Measurements from ENCODE around the gene CLIP4.

Gene CLIP4

GRCh38 chr2:29223257-29223656 is 108.0 kb downstream of the CLIP4 start:
- no peak for DNase-seq

- DNase-seq: peak; percentile 75
Measured at GRCh38 chr2:29223851-29224692, 108.9 kb downstream of the CLIP4 start.

GRCh38 chr2:29224693-29225551 is 109.7 kb downstream of the CLIP4 start:
- DNase-seq: no peak

- no peak for DNase-seq
Measured at GRCh38 chr2:29225814-29226213, 110.6 kb downstream of the CLIP4 start.

- no peak for DNase-seq
Measured at GRCh38 chr2:29226375-29226774, 111.2 kb downstream of the CLIP4 start.

DNA sequence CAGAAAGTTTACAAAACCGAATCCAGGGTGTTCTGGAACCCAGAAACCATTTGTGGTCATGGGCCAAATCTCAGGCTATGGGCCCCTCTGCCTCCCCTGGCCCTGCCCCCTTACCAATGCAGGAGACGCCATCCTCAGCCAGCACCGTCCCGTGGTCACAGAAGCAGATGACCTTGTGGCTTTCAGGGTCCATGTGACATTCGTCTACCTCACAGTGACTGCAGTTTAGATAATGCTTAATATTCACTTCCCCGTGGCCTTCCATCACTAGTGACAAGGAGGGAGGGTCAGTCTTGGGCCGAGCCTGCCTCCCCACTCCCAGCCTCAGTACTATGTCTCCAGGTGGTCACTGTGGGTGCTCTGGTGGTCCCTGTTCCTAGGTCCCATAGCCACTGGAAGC is 111.6 kb downstream of the CLIP4 start:
- DNase-seq: no peak

GRCh38 chr2:29227935-29228675 is 112.9 kb downstream of the CLIP4 start:
- peak; percentile 15 for DNase-seq

DNA sequence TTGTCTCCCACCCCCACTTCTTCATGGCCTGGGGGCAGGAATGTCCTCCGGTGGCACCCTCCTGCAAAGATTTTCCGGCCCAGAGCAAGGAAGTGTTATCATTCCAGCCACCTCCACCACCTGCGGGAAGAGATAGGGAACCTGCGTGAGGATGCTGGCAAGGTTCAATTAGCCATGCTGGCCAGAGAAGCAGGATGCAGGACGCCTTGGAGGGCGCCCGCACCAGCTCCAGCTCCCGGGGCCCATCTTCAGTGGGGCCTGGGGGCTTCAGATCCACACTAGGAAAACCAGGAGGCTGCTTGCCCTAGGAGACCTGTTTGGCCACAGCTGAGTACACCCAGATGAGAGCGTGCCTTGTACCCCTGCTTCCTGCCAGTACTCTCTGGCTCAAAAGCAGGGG is 113.7 kb downstream of the CLIP4 start:
- DNase-seq: no peak

DNA sequence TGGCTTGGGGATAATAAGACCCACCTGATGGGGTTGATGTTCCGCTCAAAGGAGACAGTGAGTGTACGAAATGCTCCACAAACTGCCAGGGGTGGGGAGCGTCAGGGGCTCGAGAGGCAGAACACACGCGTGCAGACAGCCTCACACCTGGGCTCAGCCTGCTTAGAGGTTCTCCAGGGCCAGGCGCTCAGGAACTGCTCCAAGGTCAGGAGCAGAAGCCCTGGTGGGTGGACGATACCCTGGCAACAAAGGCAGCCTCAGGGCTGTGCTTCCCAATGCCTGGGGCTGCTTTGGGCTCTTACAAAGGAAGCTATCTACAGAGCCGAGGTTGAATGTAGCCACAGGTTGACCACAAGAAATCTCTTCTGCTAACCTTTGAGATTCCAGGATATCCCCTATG is 114.4 kb downstream of the CLIP4 start:
- DNase-seq: no peak

DNA sequence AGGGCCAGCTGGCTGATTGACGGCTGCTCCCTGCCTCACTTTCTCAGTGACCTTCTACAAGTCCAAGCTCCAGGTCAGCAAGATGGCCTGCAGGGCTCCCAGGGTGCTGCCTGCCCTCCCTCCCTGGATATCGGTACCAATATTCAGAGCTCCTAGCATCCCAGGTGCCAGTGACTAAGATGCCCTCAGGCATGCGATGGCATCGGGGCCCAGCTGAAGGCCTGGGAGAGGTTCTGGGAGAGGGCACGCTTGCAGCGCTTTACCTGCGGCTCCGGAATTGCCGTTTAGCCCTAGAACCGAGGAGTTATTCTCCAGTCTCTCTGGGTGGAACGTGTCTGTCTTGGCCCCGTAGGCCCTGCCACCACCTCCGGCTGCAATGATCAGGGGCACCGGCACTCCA is 116.8 kb downstream of the CLIP4 start:
- DNase-seq: no peak

DNA sequence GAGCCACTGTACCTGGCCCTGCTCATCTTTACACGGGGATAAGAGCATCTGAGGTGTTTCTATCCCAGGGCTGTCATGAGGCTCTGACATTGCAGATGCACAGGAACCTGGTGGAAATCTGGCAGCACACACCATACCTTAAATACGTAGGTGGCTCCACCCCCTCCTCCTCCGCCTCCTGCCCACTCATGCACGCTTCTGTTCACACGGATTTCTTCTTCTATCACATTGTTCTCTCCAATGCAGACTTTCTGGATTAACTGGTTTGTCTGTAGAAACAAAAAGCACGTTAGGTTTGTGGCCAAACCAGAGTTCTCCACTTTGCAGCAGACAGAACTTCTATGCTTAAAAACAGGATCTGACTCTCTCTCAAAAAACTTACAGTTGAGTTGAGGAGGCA is 118.2 kb downstream of the CLIP4 start:
- no peak for DNase-seq

DNA sequence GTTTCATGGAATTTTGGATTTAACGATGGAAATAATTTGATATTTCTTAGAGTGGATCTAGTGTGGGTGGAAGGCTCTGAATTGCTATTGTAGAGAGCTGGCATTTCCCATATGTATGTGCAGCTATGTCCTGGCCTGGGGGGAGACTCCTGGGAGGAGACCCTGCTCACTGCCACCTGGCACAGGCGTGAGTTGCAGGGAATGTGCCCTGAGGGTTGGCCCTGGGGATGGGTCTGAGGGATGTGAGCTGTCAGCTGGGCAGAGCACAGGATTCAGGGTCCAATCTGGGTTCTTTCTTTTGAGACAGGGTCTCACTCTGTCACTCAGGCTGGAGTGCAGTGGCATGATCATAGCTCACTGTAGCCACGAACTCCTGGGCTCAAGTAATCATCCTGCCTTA is 120.2 kb downstream of the CLIP4 start:
- DNase-seq: no peak

- no peak for DNase-seq
Measured at GRCh38 chr2:29236074-29236473, 120.9 kb downstream of the CLIP4 start.

DNA sequence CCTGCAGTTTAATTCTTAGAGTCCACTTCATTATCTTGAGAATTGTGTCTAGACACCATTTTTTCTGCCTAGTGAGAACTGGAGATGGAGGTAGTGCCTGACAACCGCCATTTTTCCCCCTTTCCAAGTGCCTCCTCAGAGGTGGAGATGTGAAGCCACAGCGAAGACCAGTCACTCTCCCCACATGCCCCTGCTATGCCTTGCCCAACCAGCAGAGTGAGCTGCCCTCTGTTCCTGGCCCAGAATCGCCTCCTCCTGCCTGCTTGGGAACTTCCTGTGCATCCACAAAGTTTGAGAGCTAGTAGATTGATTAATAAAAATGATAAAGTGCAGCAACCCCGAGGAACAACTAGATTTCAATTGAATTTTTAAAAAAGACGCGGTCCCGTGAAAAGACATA is 123.3 kb downstream of the CLIP4 start:
- peak; percentile 42 for DNase-seq
